Transverse colon (tissue), 4 donors: ENCODE measurements around the gene CCDC91.

Source experiments
- CTCF ChIP-seq, 5 experiments: fragments of 200-600 bp in 3 of 5; fragments of 450-650 bp in 2 of 5; sonication (generic) in 3 of 5; IDR thresholded peaks; 1 replicate in 2 of 5; 2 replicates in 3 of 5; pipeline ENCODE4 v1.5.1; 2016 to 2017; ENCODE audit warnings: antibody characterized with exemption in 5 of 5, inconsistent platforms in 3 of 5, mild to moderate bottlenecking in 2 of 5, moderate library complexity in 1 of 5
- EP300 ChIP-seq: sonication (generic); formaldehyde crosslinking; IDR thresholded peaks from one replicate; pipeline ENCODE4 v1.6.1; 2017; ENCODE audit warnings: antibody characterized with exemption, low read depth
- POLR2A ChIP-seq: fragments of 450-650 bp; IDR thresholded peaks from one replicate; pipeline ENCODE4 v1.6.1; 2016; ENCODE audit warnings: antibody characterized with exemption, mild to moderate bottlenecking, moderate library complexity
- POLR2AphosphoS5 ChIP-seq, 3 donors: sonication (generic); formaldehyde crosslinking; IDR thresholded peaks; one replicate each; pipeline ENCODE4 v1.6.1; 2016; ENCODE audit warnings: antibody characterized with exemption in 3 of 3

GRCh38 chr12:28158353-28158752 is 31.9 kb upstream of the CCDC91 start:
- TF ChIP-seq EP300 (no peak), CTCF (IDR thresholded peaks at IDR 0.05) (no peak), POLR2A (no peak), POLR2AphosphoS5 (IDR thresholded peaks at IDR 0.05) (no peak)
